GM12875 (cell line): Measurements from ENCODE around the gene RIMKLB.
"Not testable (repeated sequence)": the region's sequence is repeated elsewhere in the genome, so short reads cannot be mapped to it uniquely, and the experiment has no call there.

Experiments
- H3K4me3 ChIP-seq: one replicate; pipeline ENCODE4 v1.5.1; 2011; ENCODE audit warnings: low read depth, low read length, control low read depth
- CTCF ChIP-seq: IDR thresholded peaks from 2 replicates; pipeline ENCODE4 v1.5.1; 2011; ENCODE audit warnings: low read depth, mild to moderate bottlenecking, control low read depth, inconsistent platforms, low read length, moderate library complexity, borderline replicate concordance; ENCODE audit not compliant: insufficient read depth

RIMKLB gene

GRCh38 chr12:8796831-8797626, 99.2 kb downstream of the RIMKLB start:
- TF ChIP-seq CTCF = no peak
- no peak overlapping the region for H3K4me3 ChIP-seq

- H3K4me3 ChIP-seq = not testable (repeated sequence)
Measured at GRCh38 chr12:8801213-8801612, 103.4 kb downstream of the RIMKLB start.

GRCh38 chr12:8804833-8805232, 107.0 kb downstream of the RIMKLB start:
- not testable (repeated sequence) for H3K4me3 ChIP-seq

DNA sequence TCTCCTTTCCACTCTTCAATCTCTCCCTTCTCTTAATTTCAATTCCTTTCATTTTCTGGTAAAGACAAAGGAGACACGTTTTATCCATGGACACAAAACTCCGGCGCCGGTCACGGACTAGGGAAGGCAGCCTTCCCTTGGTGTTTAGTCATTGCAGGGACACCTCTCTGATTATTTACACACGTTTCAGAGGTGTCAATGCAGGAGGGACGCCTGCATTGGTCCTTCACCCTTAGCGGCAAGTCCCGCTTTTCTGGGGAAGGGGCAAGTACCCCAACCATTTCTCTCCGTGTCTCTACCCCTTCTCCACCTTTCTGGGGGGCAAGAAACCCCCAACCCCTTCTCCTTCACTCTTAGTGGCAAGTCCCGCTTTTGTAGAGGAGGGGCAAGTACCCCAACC, 107.7 kb downstream of the RIMKLB start:
- not testable (repeated sequence) for H3K4me3 ChIP-seq

DNA sequence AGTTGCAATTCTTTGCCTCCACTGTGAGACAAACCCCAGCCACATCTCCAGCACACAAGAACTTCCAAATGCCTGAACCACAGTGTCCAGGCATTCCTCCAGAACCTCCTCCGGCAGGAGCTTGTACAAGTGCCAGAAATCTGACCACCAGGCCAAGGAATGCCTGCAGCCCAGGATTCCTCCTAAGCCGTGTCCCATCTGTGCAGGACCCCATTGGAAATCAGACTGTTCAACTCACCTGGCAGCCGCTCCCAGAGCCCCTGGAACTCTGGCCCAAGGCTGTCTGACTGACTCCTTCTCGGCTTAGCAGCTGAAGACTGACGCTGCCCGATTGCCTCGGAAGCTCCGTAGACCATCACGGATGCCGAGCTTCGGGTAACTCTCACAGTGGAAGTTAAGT, 109.3 kb downstream of the RIMKLB start:
- not testable (repeated sequence) for H3K4me3 ChIP-seq

DNA sequence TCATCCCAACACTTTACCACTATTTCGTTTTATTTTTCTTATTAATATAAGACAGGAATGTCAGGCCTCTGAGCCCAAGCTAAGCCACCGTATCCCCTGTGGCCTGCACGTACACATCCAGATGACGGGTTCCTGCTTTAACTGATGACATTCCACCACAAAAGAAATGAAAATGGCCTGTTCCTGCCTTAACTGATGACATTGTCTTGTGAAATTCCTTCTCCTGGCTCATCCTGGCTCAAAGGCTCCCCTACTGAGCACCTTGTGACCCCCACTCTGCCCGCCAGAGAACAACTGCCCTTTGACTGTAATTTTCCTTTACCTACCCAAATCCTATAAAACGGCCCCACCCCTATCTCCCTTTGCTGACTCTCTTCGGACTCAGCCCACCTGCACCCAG, 112.3 kb downstream of the RIMKLB start:
- H3K4me3 ChIP-seq = not testable (repeated sequence)

GRCh38 chr12:8813572-8814357, 116.0 kb downstream of the RIMKLB start:
- TF ChIP-seq CTCF = no peak
- H3K4me3 ChIP-seq = no peak overlapping the region

GRCh38 chr12:8816448-8817050, 118.8 kb downstream of the RIMKLB start:
- H3K4me3 ChIP-seq = no peak overlapping the region
- no peak for TF ChIP-seq CTCF

GRCh38 chr12:8817856-8818255, 120.1 kb downstream of the RIMKLB start:
- no peak for TF ChIP-seq CTCF
- H3K4me3 ChIP-seq = no peak overlapping the region
